Bone marrow (tissue), 2 donors: ENCODE data around the gene CMIP.
"Not testable (repeated sequence)": the region's sequence is repeated elsewhere in the genome, so short reads cannot be mapped to it uniquely, and the experiment has no call there.

Source experiments
- DNase-seq, 2 donors: peaks; one replicate each; lab custom pipeline; 2025; lab: John Stamatoyannopoulos, UW

Gene CMIP

GRCh38 chr16:81686391-81687130, 242.0 kb downstream of the CMIP start:
- DNase-seq, result no peak

- DNase-seq, result no peak
These were observed 242.5 kb downstream of the CMIP start for GRCh38 chr16:81687131-81687456.

- DNase-seq, result no peak
These were observed 243.6 kb downstream of the CMIP start for GRCh38 chr16:81688182-81688581.

- DNase-seq, result not testable (repeated sequence)
These were observed 244.2 kb downstream of the CMIP start for GRCh38 chr16:81688839-81689238.

GRCh38 chr16:81692021-81692420, 247.4 kb downstream of the CMIP start:
- DNase-seq, result no peak

GRCh38 chr16:81692571-81692970, 248.0 kb downstream of the CMIP start:
- no peak for DNase-seq

- DNase-seq, result no peak
These were observed 248.6 kb downstream of the CMIP start for GRCh38 chr16:81693041-81693743.

- no peak for DNase-seq
These were observed 249.2 kb downstream of the CMIP start for GRCh38 chr16:81693744-81694303.

- no peak for DNase-seq
These were observed 250.1 kb downstream of the CMIP start for GRCh38 chr16:81694494-81695280.

- DNase-seq, result no peak
These were observed 250.9 kb downstream of the CMIP start for GRCh38 chr16:81695321-81696165.

GRCh38 chr16:81696166-81696960, 251.8 kb downstream of the CMIP start:
- no peak for DNase-seq

GRCh38 chr16:81696961-81697615, 252.5 kb downstream of the CMIP start:
- DNase-seq, result peak in 1 of 2 donors; percentile 33

GRCh38 chr16:81697616-81698309, 253.2 kb downstream of the CMIP start:
- no peak for DNase-seq

- no peak for DNase-seq
These were observed 253.7 kb downstream of the CMIP start for GRCh38 chr16:81698310-81698641.

GRCh38 chr16:81699596-81699995, 255.0 kb downstream of the CMIP start:
- DNase-seq, result no peak

- DNase-seq, result no peak
These were observed 255.6 kb downstream of the CMIP start for GRCh38 chr16:81700071-81700779.

GRCh38 chr16:81700780-81701165, 256.2 kb downstream of the CMIP start:
- DNase-seq, result no peak

- no peak for DNase-seq
These were observed 256.8 kb downstream of the CMIP start for GRCh38 chr16:81701296-81701970.

- DNase-seq, result no peak
These were observed 257.9 kb downstream of the CMIP start for GRCh38 chr16:81702506-81702905.
